RWPE2 (cell line): ENCODE data around the gene INCA1.

Experiments used
- ATAC-seq: fragments of 200-7000 bp; cut with Tn5 transposase; 3 replicates; pipeline ENCODE4 v1.9.1; 2021; ENCODE audit warnings: low read depth
- DNase-seq: peaks from one replicate; pipeline ENCODE4 v3.0.0-alpha.2; 2020; ENCODE audit warnings: low spot score
- H3K27ac ChIP-seq: fragments of 450-650 bp; 2 replicates; pipeline ENCODE4 v1.5.1; 2017; ENCODE audit warnings: mild to moderate bottlenecking; ENCODE audit not compliant: poor library complexity, severe bottlenecking
- H3K27me3 ChIP-seq: fragments of 250-450 bp; sonication (Bioruptor Pico); 2 replicates; pipeline ENCODE4 v1.5.1; 2021; ENCODE audit warnings: mild to moderate bottlenecking, moderate library complexity; ENCODE audit not compliant: insufficient read depth, poor library complexity, severe bottlenecking
- H3K36me3 ChIP-seq: fragments of 250-450 bp; sonication (Bioruptor Pico); 2 replicates; pipeline ENCODE4 v1.5.1; 2020; ENCODE audit warnings: low read depth, mild to moderate bottlenecking, moderate library complexity
- H3K4me1 ChIP-seq: fragments of 250-450 bp; sonication (Bioruptor Pico); 2 replicates; pipeline ENCODE4 v1.5.1; 2021; ENCODE audit warnings: mild to moderate bottlenecking, moderate library complexity; ENCODE audit not compliant: insufficient read depth, poor library complexity, severe bottlenecking
- H3K4me3 ChIP-seq: fragments of 250-450 bp; sonication (Bioruptor Pico); 2 replicates; pipeline ENCODE4 v1.5.1; 2021; ENCODE audit warnings: mild to moderate bottlenecking, moderate library complexity; ENCODE audit not compliant: severe bottlenecking
- H3K9me3 ChIP-seq: fragments of 250-450 bp; sonication (Bioruptor Pico); 2 replicates; pipeline ENCODE4 v1.5.1; 2021; ENCODE audit warnings: mild to moderate bottlenecking, moderate library complexity; ENCODE audit not compliant: severe bottlenecking
- CTCF ChIP-seq: fragments of 450-650 bp; IDR thresholded peaks from one replicate; pipeline ENCODE4 v1.5.1; 2017; ENCODE audit warnings: mild to moderate bottlenecking, moderate library complexity; ENCODE audit not compliant: poor library complexity, severe bottlenecking

Gene INCA1

DNA sequence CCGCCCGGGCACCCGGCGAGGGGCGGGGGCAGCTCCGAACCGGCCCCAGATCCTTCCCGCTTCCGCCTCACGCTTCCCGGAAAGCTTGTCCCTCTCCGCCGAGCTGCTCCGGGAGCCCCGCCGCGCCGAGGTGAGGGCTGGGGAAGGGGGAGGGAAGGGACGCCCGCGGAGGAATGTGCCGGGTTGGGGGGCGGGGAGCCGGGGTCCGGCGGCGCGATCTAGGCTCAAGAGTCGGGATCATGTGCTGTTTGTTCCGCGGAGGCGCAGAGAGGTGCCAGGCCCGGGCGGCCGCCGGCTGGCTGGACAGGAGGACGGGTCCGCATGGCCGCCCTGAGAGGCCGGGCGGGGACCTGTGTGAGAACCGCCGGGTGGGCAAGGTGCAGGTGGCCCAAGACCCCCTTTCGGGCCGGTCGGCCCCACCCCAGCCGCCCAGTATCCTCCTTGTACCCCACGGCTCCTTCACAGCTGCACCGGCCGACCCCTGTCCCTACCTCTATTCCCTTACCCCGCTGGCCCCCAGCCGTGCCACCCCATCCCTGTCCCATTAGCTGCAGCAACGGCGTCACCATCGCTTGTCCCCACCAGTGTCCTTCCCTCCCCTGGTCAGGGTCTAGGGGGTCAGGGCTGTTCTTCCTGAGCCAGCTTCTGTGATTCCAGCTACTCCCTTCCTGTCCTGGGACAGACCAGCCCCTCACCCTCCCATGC, 857 bp upstream of the INCA1 start:
- Histone ChIP-seq H3K4me1 (peaks cover 3% of the 10 kb centered on the region), H3K36me3 (peaks cover 40% of the 10 kb centered on the region), H3K27ac (peak overlapping the region; percentile 65), H3K27me3 (no peaks in the 10 kb centered on the region), H3K4me3 (peak overlapping the region; percentile 87), H3K9me3 (no peaks in the 10 kb centered on the region)
- peak; percentile 8; the same call in 2 of the 3 replicates for ATAC-seq
- TF ChIP-seq CTCF = no peak
- no peak for DNase-seq

- H3K27me3 ChIP-seq = no peaks in the 10 kb centered on the region
- ATAC-seq = no peak
These were observed 3.2 kb downstream of the INCA1 start for GRCh38 chr17:4994081-4994595.

DNA sequence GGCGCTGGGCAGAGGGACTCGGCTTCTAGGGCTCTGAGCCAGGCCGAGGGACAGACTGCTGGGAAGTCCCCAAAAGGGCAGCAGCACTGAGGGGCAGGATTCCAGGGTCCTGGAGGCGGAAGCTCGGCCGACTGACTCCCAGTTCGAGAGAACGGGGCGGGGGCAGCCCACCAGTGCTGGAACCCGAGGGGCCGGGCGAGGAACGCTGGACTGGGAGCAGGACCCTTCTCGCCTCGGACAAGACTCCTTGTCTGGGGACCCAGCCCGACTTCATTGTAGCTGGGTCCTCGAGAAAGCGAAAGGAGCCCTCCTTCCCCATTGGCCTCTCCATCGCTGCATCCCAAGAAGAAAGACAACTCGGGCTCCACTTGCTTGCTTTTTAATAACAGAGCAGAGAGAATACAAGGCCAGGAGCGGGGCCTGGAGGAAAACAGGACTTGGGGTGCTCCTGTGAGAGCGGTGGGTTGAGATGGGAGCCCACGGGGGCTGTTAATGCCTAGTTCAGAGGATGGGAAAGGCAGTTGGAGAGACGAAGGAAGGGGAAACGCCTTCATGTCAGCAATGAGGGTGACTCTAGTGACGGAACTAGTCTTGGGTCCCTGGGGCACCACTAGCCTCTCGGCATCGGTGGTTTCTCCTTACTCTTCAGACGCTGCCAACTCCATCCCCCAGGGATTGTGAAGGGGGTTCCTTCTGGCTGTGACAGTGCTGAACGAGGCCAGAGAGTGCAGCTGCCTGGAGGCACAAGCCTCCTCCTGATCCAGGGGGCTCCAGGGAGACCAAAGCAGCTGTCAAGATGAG, 9.4 kb downstream of the INCA1 start:
- TF ChIP-seq CTCF = no peak
- Histone ChIP-seq H3K4me1 (peaks cover 2% of the 10 kb centered on the region), H3K9me3 (no peaks in the 10 kb centered on the region), H3K27ac (peak overlapping the region; percentile 72), H3K27me3 (no peaks in the 10 kb centered on the region), H3K4me3 (peak overlapping the region; percentile 77), H3K36me3 (peaks cover 23% of the 10 kb centered on the region)
- ATAC-seq = peak; percentile 2
- DNase-seq = no peak

More at GRCh38 chr17:4994081-4994595, 3.2 kb downstream of the INCA1 start:
- H3K4me3 ChIP-seq = no peak overlapping the region
- no peak for DNase-seq
- H3K27ac ChIP-seq = no peak overlapping the region
- H3K4me1 ChIP-seq = no peaks in the 10 kb centered on the region
- no peaks in the 10 kb centered on the region for H3K9me3 ChIP-seq
- peaks cover 3% of the 10 kb centered on the region; the same call in 1 of the 2 replicates for H3K36me3 ChIP-seq
- TF ChIP-seq CTCF = no peak

GRCh38 chr17:4986951-4987766, 10.2 kb downstream of the INCA1 start, which contains the start of gene CAMTA2:
Gene CAMTA2 (minus strand): TSS chr17:4987675. CDS start chr17:4986222, 1,453 bp downstream.
- Histone ChIP-seq H3K27ac (peak within 1 kb of the TSS; percentile 72), H3K36me3 (peaks cover 30% of the 10 kb centered on the region), H3K9me3 (no peaks in the 10 kb centered on the region), H3K27me3 (no peaks in the 10 kb centered on the region), H3K4me1 (peaks cover 2% of the 10 kb centered on the region), H3K4me3 (peak within 1 kb of the TSS; percentile 77)
- ATAC-seq (peak; percentile 78), DNase-seq (peak; percentile 89)
- peak; percentile 94 for TF ChIP-seq CTCF
